Activated CD4-positive, alpha-beta T cell treated with anti-CD3 and anti-CD28 coated beads, Interleukin-2, amount 10 ng/mL, durations not matched to agents 24 days and 14 days (primary cell): ENCODE measurements around the gene OSTF1. TPM values are rescaled to one million over a fixed set of nuclear protein-coding genes. Genes with fewer than 3 reads are reported as not detected.

Experiments
- DNase-seq: peaks from one replicate; pipeline ENCODE4 v3.0.0; 2022
- H3K27ac Mint-ChIP-seq: one replicate; pipeline ENCODE4 v1.8.0; 2022; ENCODE audit warnings: mild to moderate bottlenecking, mixed read lengths
- H3K27me3 Mint-ChIP-seq: one replicate; pipeline ENCODE4 v1.8.0; 2022; ENCODE audit warnings: mixed read lengths
- H3K36me3 Mint-ChIP-seq: one replicate; pipeline ENCODE4 v1.8.0; 2022; ENCODE audit warnings: low read depth, mild to moderate bottlenecking, mixed read lengths
- H3K4me1 Mint-ChIP-seq: one replicate; pipeline ENCODE4 v1.8.0; 2021; ENCODE audit warnings: mixed read lengths
- H3K4me3 Mint-ChIP-seq: one replicate; pipeline ENCODE4 v1.8.0; 2022; ENCODE audit warnings: mild to moderate bottlenecking, moderate library complexity, mixed read lengths
- H3K9me3 Mint-ChIP-seq: one replicate; pipeline ENCODE4 v1.8.0; 2021; ENCODE audit warnings: mixed read lengths
- intact Hi-C: fragments of 100-400 bp; cut with micrococcal nuclease; formaldehyde crosslinking; loops from one replicate; pipeline ENCODE4 v1.15.1; 2023
- total RNA-seq: library from RNA; stranded (reverse); gene quantifications from 2 replicates; pipeline ENCODE4 v1.2.3, GENCODE V29; 2022

The OSTF1 gene
- total RNA-seq, 1 donor from 2014 or later = 41.5 TPM

DNA sequence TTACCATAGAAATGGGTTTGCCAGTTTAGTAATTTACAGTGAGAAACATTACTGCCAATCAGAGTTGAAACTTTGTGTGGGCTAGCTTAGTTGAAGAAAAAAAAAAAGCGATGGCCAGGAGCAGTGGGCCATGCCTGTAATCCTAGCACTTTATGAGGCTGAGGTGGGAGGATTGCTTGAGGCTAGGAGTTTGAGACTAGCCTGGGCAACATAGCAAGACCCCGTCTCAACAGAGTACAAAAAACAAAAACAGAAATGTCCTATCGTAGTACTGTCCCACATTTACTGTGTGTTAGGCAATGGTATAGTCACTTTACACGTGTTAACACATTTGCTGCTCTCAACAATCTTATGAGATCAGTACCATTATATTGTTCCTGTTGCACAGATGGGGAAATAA lies 2.3 kb downstream of the OSTF1 start:
- no peak overlapping the region for H3K27ac Mint-ChIP-seq
- H3K9me3 Mint-ChIP-seq = no peaks in the 10 kb centered on the region
- H3K4me3 Mint-ChIP-seq = peak overlapping the region; percentile 41
- no peak for DNase-seq
- peaks cover 61% of the 10 kb centered on the region for H3K4me1 Mint-ChIP-seq
- peaks cover 19% of the 10 kb centered on the region for H3K36me3 Mint-ChIP-seq
- no peaks in the 10 kb centered on the region for H3K27me3 Mint-ChIP-seq
- intact Hi-C loops = no loop called here

DNA sequence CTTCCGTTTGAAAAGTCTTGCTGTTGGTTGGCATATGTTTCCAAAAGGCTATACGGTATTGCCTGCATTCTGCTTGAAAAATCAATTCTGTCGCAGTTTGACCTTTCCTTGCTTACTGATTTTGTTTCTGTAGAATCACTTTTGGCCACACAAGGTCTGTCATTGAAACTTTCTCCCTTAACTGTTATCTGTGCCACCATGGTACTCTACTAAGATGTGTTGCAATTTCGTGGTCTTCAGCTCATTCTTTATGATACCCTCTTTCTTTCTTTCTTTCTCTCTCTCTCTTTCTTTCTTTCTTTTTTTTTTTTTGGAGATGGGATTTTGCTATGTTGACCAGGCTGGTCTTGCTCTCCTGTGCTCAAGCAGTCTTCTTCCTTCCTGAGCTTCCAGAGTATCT lies 4.5 kb downstream of the OSTF1 start:
- Mint-ChIP-seq H3K4me1 (peaks cover 52% of the 10 kb centered on the region), H3K36me3 (peaks cover 23% of the 10 kb centered on the region), H3K4me3 (no peak overlapping the region), H3K9me3 (no peaks in the 10 kb centered on the region), H3K27me3 (no peaks in the 10 kb centered on the region), H3K27ac (no peak overlapping the region)
- intact Hi-C loops = no loop called here
- DNase-seq = no peak

DNA sequence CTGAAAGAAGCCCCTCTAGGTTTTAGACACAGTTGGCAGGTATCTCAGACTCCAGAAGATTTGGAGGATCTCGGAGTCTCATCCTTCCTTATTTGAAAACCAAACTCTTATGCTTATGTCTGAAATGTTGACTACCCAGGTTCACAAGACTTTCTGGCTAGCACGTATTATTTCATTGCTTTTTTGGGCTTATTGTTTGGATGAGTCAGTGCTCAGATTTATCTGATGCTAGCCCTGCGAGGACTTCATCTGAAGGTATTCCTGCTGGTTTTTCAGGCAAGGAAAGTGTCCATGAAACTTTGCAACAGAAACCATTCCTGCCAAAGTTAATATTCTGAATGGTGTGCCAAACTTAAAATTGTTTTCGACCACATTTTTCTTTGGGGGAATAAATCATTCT lies 8.5 kb downstream of the OSTF1 start:
- Mint-ChIP-seq H3K4me1 (peaks cover 29% of the 10 kb centered on the region), H3K27ac (no peak overlapping the region), H3K36me3 (peaks cover 15% of the 10 kb centered on the region), H3K9me3 (no peaks in the 10 kb centered on the region), H3K4me3 (no peak overlapping the region), H3K27me3 (no peaks in the 10 kb centered on the region)
- intact Hi-C loops = no loop called here
- no peak for DNase-seq

DNA sequence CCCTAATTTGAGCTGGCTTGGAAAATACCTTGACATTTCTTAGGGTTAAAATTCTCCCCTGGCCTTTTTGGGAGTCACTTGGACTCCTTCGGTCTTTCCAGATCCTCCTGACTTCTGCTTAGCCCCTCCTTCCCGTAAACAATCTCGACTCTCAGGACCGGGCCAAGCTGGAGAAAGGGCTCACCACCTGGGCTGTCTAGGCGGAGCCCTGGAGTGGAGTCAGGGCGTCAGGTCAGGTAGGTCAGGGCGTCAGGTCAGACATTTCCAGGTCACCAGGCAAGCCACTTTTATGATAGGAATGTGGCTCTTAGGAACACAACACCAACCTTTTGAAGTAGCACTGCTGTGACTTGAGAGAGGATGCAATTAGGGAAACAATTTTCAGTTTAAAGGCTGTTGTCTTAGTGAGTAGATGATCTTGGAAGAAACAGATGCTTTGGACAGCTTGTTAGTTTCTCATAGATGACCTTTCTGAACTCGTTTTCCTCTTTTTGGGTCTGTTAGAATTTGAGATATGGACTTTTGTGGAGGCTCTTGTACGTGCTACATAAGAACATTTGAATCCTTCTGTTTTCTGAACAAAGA lies 12.8 kb downstream of the OSTF1 start:
- intact Hi-C loops = no loop called here
- Mint-ChIP-seq H3K4me3 (no peak overlapping the region), H3K27me3 (no peaks in the 10 kb centered on the region), H3K36me3 (peaks cover 21% of the 10 kb centered on the region), H3K9me3 (no peaks in the 10 kb centered on the region), H3K4me1 (peaks cover 23% of the 10 kb centered on the region), H3K27ac (no peak overlapping the region)
- DNase-seq = no peak

- DNase-seq = no peak
- intact Hi-C loops = no loop called here
- Mint-ChIP-seq H3K27ac (no peak overlapping the region), H3K36me3 (peaks cover 19% of the 10 kb centered on the region), H3K4me3 (no peak overlapping the region), H3K27me3 (no peaks in the 10 kb centered on the region), H3K9me3 (no peaks in the 10 kb centered on the region), H3K4me1 (peaks cover 21% of the 10 kb centered on the region)
Observed at GRCh38 chr9:75102177-75102790, 14.0 kb downstream of the OSTF1 start.

GRCh38 chr9:75104607-75105006 lies 16.3 kb downstream of the OSTF1 start:
- peaks cover 27% of the 10 kb centered on the region for H3K4me1 Mint-ChIP-seq
- peaks cover 23% of the 10 kb centered on the region for H3K36me3 Mint-ChIP-seq
- no peaks in the 10 kb centered on the region for H3K27me3 Mint-ChIP-seq
- no peaks in the 10 kb centered on the region for H3K9me3 Mint-ChIP-seq
- no peak overlapping the region for H3K4me3 Mint-ChIP-seq
- intact Hi-C loops = no loop called here
- no peak for DNase-seq
- H3K27ac Mint-ChIP-seq = no peak overlapping the region

- no peak for DNase-seq
- Mint-ChIP-seq H3K27ac (no peak overlapping the region), H3K36me3 (peaks cover 23% of the 10 kb centered on the region), H3K27me3 (no peaks in the 10 kb centered on the region), H3K9me3 (no peaks in the 10 kb centered on the region), H3K4me1 (peaks cover 27% of the 10 kb centered on the region), H3K4me3 (no peak overlapping the region)
- intact Hi-C loops = no loop called here
Observed at GRCh38 chr9:75105019-75105540, 16.8 kb downstream of the OSTF1 start.

DNA sequence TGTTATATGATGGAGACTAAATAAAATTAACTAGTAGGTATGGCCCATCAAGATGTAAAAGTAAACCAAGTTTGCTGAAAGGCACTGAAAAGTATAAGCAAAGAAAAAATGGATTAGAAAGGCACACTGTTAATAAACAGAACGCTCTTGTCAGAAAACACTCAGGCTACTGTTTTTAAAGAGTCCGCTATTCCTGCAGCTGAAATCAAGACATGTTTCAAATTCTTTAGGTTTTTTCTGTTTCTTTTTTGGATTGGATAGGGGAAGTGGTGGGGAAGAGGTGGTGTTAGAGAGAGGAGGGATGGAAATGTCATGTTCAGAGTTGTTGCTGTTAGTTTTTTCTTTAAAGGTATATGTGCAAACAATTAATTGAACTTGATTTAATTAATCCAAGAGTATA lies 17.5 kb downstream of the OSTF1 start:
- Mint-ChIP-seq H3K4me3 (no peak overlapping the region), H3K4me1 (peaks cover 30% of the 10 kb centered on the region), H3K27ac (no peak overlapping the region), H3K36me3 (peaks cover 23% of the 10 kb centered on the region), H3K27me3 (no peaks in the 10 kb centered on the region), H3K9me3 (no peaks in the 10 kb centered on the region)
- DNase-seq = no peak
- intact Hi-C loops = no loop called here

- H3K27me3 Mint-ChIP-seq = no peaks in the 10 kb centered on the region
- peaks cover 31% of the 10 kb centered on the region for H3K4me1 Mint-ChIP-seq
- intact Hi-C loops = no loop called here
- peaks cover 19% of the 10 kb centered on the region for H3K36me3 Mint-ChIP-seq
- no peak overlapping the region for H3K4me3 Mint-ChIP-seq
- no peak for DNase-seq
- no peaks in the 10 kb centered on the region for H3K9me3 Mint-ChIP-seq
- H3K27ac Mint-ChIP-seq = no peak overlapping the region
Observed at GRCh38 chr9:75106857-75107256, 18.5 kb downstream of the OSTF1 start.

DNA sequence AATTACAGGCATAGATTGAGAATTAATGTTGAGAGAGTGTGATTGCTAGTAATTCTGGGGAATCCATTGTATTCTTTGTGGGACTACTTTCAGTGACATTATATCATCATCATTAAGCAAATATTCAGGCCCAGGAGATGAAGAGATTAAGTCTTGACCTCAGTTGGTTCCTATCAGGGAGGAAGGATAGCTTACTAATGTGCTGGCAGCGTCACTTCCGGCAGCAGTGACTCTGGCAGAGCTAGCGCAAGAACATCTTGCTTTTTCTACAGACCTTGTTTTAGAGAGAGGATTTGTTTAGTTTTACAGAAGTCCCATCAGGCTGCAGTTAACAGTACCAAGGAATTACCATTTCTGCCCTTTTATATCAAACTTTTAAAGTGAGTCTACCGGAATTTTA lies 20.3 kb downstream of the OSTF1 start:
- peaks cover 33% of the 10 kb centered on the region for H3K4me1 Mint-ChIP-seq
- DNase-seq = no peak
- intact Hi-C loops = no loop called here
- H3K27ac Mint-ChIP-seq = peak overlapping the region; percentile 42
- no peak overlapping the region for H3K4me3 Mint-ChIP-seq
- no peaks in the 10 kb centered on the region for H3K9me3 Mint-ChIP-seq
- peaks cover 15% of the 10 kb centered on the region for H3K36me3 Mint-ChIP-seq
- H3K27me3 Mint-ChIP-seq = no peaks in the 10 kb centered on the region

DNA sequence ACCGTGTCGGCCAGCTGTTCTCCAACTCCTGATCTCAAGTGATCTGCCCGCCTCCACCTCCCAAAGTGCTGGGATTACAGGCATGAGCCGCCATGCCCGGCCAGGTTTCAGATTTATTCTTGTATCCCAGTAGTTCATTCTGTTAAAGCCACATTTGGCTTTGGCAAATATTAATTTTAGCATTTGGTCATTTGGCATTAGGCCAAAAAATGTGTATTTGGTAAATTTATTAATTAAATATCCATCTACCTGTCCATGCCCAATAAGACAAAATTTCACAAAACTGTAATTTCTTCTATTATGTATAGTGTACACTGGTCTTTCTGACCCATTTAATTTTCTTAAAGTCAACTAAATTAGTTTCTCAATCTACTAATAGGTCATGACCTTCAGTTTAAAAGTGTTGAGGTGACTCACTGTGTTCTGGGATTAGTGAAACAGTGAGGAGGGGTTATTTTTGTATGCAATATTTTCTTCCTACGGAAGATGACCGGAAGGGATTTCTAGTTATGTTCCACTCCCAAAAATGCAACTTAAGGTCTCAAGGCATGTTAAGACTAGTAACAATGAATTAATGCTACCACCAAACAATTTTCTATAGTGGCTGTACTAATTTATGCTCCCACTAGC lies 21.0 kb downstream of the OSTF1 start:
- H3K4me1 Mint-ChIP-seq = peaks cover 36% of the 10 kb centered on the region
- no peak for DNase-seq
- H3K27me3 Mint-ChIP-seq = no peaks in the 10 kb centered on the region
- peaks cover 18% of the 10 kb centered on the region for H3K36me3 Mint-ChIP-seq
- intact Hi-C loops = no loop called here
- H3K4me3 Mint-ChIP-seq = no peak overlapping the region
- H3K9me3 Mint-ChIP-seq = no peaks in the 10 kb centered on the region
- H3K27ac Mint-ChIP-seq = no peak overlapping the region

DNA sequence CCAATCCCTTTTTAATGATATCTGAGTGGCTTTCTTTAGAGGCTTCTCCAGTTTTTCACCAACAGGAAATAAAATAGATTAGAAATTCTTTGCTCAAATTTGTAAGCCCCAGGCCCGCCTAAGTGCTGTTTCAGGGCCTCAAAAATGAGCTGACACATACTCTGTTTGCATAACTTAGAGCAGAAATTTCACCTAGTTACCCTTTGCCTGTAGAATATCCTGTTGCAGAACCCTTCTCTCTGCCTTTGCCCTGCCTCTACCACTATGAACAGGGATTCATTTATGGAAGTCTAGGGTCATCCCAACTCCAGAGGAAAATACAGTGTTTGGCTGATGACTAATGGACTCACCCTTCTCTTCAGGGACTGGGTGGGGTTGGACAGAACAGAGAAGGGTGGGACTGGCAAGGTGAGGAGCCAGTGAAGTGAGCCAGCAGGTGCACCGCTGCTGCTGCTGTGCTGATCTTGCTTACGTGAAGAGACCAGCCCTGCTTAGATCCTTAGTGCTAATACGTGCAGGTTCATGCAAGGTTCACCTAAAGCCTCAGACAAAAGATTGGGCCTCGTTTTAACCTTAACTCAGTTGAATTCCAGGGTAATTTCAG lies 22.8 kb downstream of the OSTF1 start:
- no peak for DNase-seq
- Mint-ChIP-seq H3K9me3 (no peaks in the 10 kb centered on the region), H3K4me3 (no peak overlapping the region), H3K27me3 (no peaks in the 10 kb centered on the region), H3K36me3 (peaks cover 11% of the 10 kb centered on the region), H3K4me1 (peaks cover 25% of the 10 kb centered on the region), H3K27ac (no peak overlapping the region)
- intact Hi-C loops = no loop called here

DNA sequence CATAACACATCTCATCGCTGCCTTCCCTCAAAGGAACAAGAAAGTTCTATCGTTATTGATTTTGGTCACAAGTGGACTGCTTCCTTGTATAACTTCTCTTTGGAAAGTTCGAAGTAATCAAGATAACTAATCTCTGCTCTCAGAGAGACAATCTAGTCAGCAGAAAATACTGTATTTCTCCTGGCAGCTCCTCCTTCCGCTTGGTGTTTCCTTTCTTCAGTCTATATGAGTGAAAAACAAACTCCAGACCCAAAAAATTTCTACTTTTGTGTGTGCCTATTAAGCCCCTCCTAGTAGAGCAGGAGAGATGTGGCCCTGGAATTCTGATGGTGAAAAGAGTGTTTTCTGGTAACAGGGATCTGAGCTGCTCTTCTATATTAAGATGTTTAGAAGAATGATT lies 24.5 kb downstream of the OSTF1 start:
- Mint-ChIP-seq H3K27ac (no peak overlapping the region), H3K27me3 (no peaks in the 10 kb centered on the region), H3K9me3 (peaks cover under 1% of the 10 kb centered on the region), H3K36me3 (peaks cover 14% of the 10 kb centered on the region), H3K4me3 (no peak overlapping the region), H3K4me1 (peaks cover 31% of the 10 kb centered on the region)
- intact Hi-C loops = no loop called here
- no peak for DNase-seq

GRCh38 chr9:75116306-75116705 lies 28.0 kb downstream of the OSTF1 start:
- Mint-ChIP-seq H3K9me3 (peaks cover 8% of the 10 kb centered on the region), H3K27ac (no peak overlapping the region), H3K36me3 (peaks cover 37% of the 10 kb centered on the region), H3K4me3 (no peak overlapping the region), H3K27me3 (no peaks in the 10 kb centered on the region), H3K4me1 (peaks cover 26% of the 10 kb centered on the region)
- intact Hi-C loops = no loop called here
- no peak for DNase-seq
